GM12878 (cell line): ENCODE results near the gene ZNF394. TPM values are rescaled to one million over a fixed set of nuclear protein-coding genes. Genes with fewer than 3 reads are reported as not detected.

ENCODE experiments used
- ATAC-seq: fragments of 200-7000 bp; cut with Tn5 transposase; 3 replicates; pipeline ENCODE4 v1.9.1; 2020; ENCODE audit warnings: mild to moderate bottlenecking, moderate library complexity
- BruUV-seq: library from RNA; stranded (reverse); fragments of 400-500 nt; replicated peaks from 2 replicates; lab custom pipeline; 2021; lab: Mats Ljungman, UMichigan
- CTCF ChIA-PET: fragments of 300-600 bp; sonication (Branson Sonifier 250); formaldehyde crosslinking; extraction: SDS; loops from one replicate; lab custom pipeline; 2021; ENCODE audit warnings: inconsistent platforms; lab: Yijun Ruan, JAX
- POLR2A ChIA-PET: fragments of 350-600 bp; formaldehyde crosslinking; extraction: SDS; loops from one replicate; lab custom pipeline; 2021; ENCODE audit warnings: inconsistent platforms; lab: Charles Lee
- RAD21 ChIA-PET: fragments of 300-600 bp; sonication (Branson Sonifier 250); formaldehyde crosslinking; loops from one replicate; lab custom pipeline; 2023; ENCODE audit warnings: antibody characterized with exemption; ENCODE audit not compliant: unreplicated experiment; lab: Charles Lee
- SMC1A ChIA-PET: fragments of 300-600 bp; sonication (Branson Sonifier 250); formaldehyde crosslinking; loops from one replicate; lab custom pipeline; 2023; ENCODE audit not compliant: unreplicated experiment, uncharacterized antibody; lab: Charles Lee
- DNase-seq: peaks from one replicate; pipeline ENCODE4 v3.0.0-alpha.2; 2011; ENCODE audit warnings: low read depth, low spot score
- FAIRE-seq: peaks from 3 replicates; lab custom pipeline; 2011; peaks lifted over from hg19 to GRCh38; lab: Jason Lieb, UNC
- H2AFZ ChIP-seq: 2 replicates; pipeline ENCODE4 v1.6.0; 2011; ENCODE audit warnings: low read depth, low read length, control low read depth; ENCODE audit not compliant: control insufficient read depth
- H3K27ac ChIP-seq: 2 replicates; pipeline ENCODE4 v1.5.1; 2011; ENCODE audit warnings: control low read depth; ENCODE audit not compliant: control insufficient read depth, insufficient read depth
- H3K27me3 ChIP-seq, 2 experiments: replicated peaks in 1 of 2; 2 replicates each; pipeline versions ENCODE4 v1.6.0 to v1.6.1; 2011; ENCODE audit warnings: low read length in 1 of 2; ENCODE audit not compliant: control insufficient read depth in 2 of 2, insufficient read depth in 2 of 2
- H3K36me3 ChIP-seq, 2 experiments: 2 replicates each; pipeline ENCODE4 v1.5.1; 2011; ENCODE audit warnings: low read length in 1 of 2; ENCODE audit not compliant: control insufficient read depth in 2 of 2, insufficient read depth in 2 of 2
- H3K4me1 ChIP-seq: 2 replicates; pipeline ENCODE4 v1.6.1; 2011; ENCODE audit warnings: mild to moderate bottlenecking, low read length, moderate library complexity, mixed read lengths; ENCODE audit not compliant: control insufficient read depth, insufficient read depth
- H3K4me2 ChIP-seq: 2 replicates; pipeline ENCODE4 v1.6.0; 2011; ENCODE audit warnings: control low read depth; ENCODE audit not compliant: control insufficient read depth, insufficient read depth
- H3K4me3 ChIP-seq: fragments of 200-600 bp; sonication (generic); 2 replicates; pipeline ENCODE4 v1.5.1; 2016
- H3K79me2 ChIP-seq: 2 replicates; pipeline ENCODE4 v1.6.0; 2011; ENCODE audit warnings: low read length; ENCODE audit not compliant: control insufficient read depth, insufficient read depth
- H3K9ac ChIP-seq: 2 replicates; pipeline ENCODE4 v1.8.0; 2011; ENCODE audit warnings: low read length, control low read depth, mixed read lengths; ENCODE audit not compliant: control insufficient read depth, insufficient read depth
- H3K9me3 ChIP-seq: replicated peaks from 3 replicates; pipeline ENCODE4 v1.5.1; 2011; ENCODE audit warnings: mild to moderate bottlenecking, low read length; ENCODE audit not compliant: control insufficient read depth, insufficient read depth
- H4K20me1 ChIP-seq: 2 replicates; pipeline ENCODE4 v1.6.0; 2011; ENCODE audit not compliant: control insufficient read depth, insufficient read depth
- BACH1 ChIP-seq: fragments of 450-650 bp; IDR thresholded peaks from 2 replicates; pipeline ENCODE4 v1.6.1; 2017; ENCODE audit warnings: mild to moderate bottlenecking, borderline replicate concordance
- BCL3 ChIP-seq: IDR thresholded peaks from 2 replicates; pipeline ENCODE4 v1.6.1; 2011; ENCODE audit warnings: borderline replicate concordance, low read depth, mild to moderate bottlenecking, moderate library complexity, low read length; ENCODE audit not compliant: insufficient read depth, poor library complexity, severe bottlenecking
- BHLHE40 ChIP-seq, 2 experiments: fragments of 450-650 bp in 1 of 2; IDR thresholded peaks; 2 replicates each; pipeline ENCODE4 v1.6.1; 2011 to 2017; ENCODE audit warnings: low read depth in 2 of 2, borderline replicate concordance in 1 of 2, improper control_type of control experiment in 1 of 2, low read length in 1 of 2, mild to moderate bottlenecking in 1 of 2
- CHD4 ChIP-seq: fragments of 200-600 bp; sonication (generic); IDR thresholded peaks from 2 replicates; pipeline ENCODE4 v1.6.1; 2016; ENCODE audit warnings: mild to moderate bottlenecking
- CREB1 ChIP-seq: IDR thresholded peaks from 2 replicates; pipeline ENCODE4 v1.6.1; 2012; ENCODE audit warnings: low read depth, mild to moderate bottlenecking, inconsistent platforms
- E2F8 ChIP-seq: fragments of 450-650 bp; IDR thresholded peaks from 2 replicates; pipeline ENCODE4 v1.6.1; 2018; ENCODE audit warnings: mild to moderate bottlenecking, low read depth, moderate library complexity; ENCODE audit not compliant: partially characterized antibody
- GATAD2B ChIP-seq: fragments of 450-650 bp; conservative IDR thresholded peaks from 2 replicates; pipeline ENCODE4 v1.6.1; 2017; ENCODE audit warnings: low read depth, mild to moderate bottlenecking, moderate library complexity
- HDGF ChIP-seq: fragments of 450-650 bp; IDR thresholded peaks from 2 replicates; pipeline ENCODE4 v1.6.1; 2016; ENCODE audit warnings: antibody characterized with exemption
- JUNB ChIP-seq: IDR thresholded peaks from 2 replicates; pipeline ENCODE4 v1.6.1; 2016; ENCODE audit warnings: antibody characterized with exemption, mild to moderate bottlenecking
- MEF2B ChIP-seq: fragments of 450-650 bp; IDR thresholded peaks from 2 replicates; pipeline ENCODE4 v1.6.1; 2018; ENCODE audit warnings: mild to moderate bottlenecking, moderate library complexity; ENCODE audit not compliant: partially characterized antibody, poor library complexity, severe bottlenecking
- POLR2AphosphoS2 ChIP-seq: IDR thresholded peaks from 2 replicates; pipeline ENCODE4 v1.6.1; 2011; ENCODE audit warnings: low read depth, mild to moderate bottlenecking, low read length, improper control_type of control experiment, moderate library complexity
- RB1 ChIP-seq: fragments of 450-650 bp; formaldehyde crosslinking; IDR thresholded peaks from 2 replicates; pipeline ENCODE4 v1.6.1; 2017; ENCODE audit warnings: mild to moderate bottlenecking, borderline replicate concordance
- RELA ChIP-seq: fragments of 450-650 bp; IDR thresholded peaks from 2 replicates; pipeline ENCODE4 v1.8.0; 2014; ENCODE audit warnings: borderline replicate concordance; ENCODE audit not compliant: partially characterized antibody
- RFX5 ChIP-seq: IDR thresholded peaks from 2 replicates; pipeline ENCODE4 v1.6.1; 2011; ENCODE audit warnings: low read depth, low read length, improper control_type of control experiment
- SIX5 ChIP-seq: IDR thresholded peaks from 2 replicates; pipeline ENCODE4 v1.6.1; 2011; ENCODE audit warnings: mild to moderate bottlenecking, low read depth, low read length, moderate library complexity; ENCODE audit not compliant: severe bottlenecking
- SRF ChIP-seq, 2 experiments: IDR thresholded peaks; 2 replicates each; pipeline ENCODE4 v1.6.1; 2011; ENCODE audit warnings: low read depth in 2 of 2, low read length in 2 of 2, mild to moderate bottlenecking in 1 of 2, moderate library complexity in 1 of 2
- USF1 ChIP-seq: IDR thresholded peaks from 2 replicates; pipeline ENCODE4 v1.6.1; 2011; ENCODE audit warnings: borderline replicate concordance, low read depth, mild to moderate bottlenecking, moderate library complexity, mixed read lengths, low read length; ENCODE audit not compliant: insufficient read depth; ENCODE audit errors: extremely low read length
- WGBS: methylation state at CpG from one replicate; pipeline ENCODE4 v1.1.6; 2016; ENCODE audit warnings: low lambda C conversion rate; ENCODE audit not compliant: insufficient replicate concordance, insufficient coverage; ENCODE audit errors: missing lambda C conversion rate; 5-methylcytosine and 5-hydroxymethylcytosine counted together
- in situ Hi-C: fragments of 300-500 bp; cut with MboI; formaldehyde crosslinking; loops from 9 replicates; pipeline ENCODE4 v1.14.3; 2018; ENCODE audit warnings: mixed read lengths
- intact Hi-C: fragments of 100-400 bp; cut with micrococcal nuclease; formaldehyde crosslinking; loops from one replicate; pipeline ENCODE4 v1.14.2; 2022; ENCODE audit not compliant: unreplicated experiment
- polyA plus RNA-seq, 11 experiments: library from polyadenylated mRNA; depleted of rRNA in 4 of 11; unstranded in 6 of 11; stranded (reverse) in 5 of 11; fragments of >200 nt; fragmentation: Nextera tagmentation in 4 of 11; fragmentation: Illumina TruSeq in 1 of 11; extraction: Ambion mirVana in 4 of 11; extraction: Trizol in 1 of 11; gene quantifications; 1 replicate in 1 of 11; 2 replicates in 10 of 11; pipeline versions ENCODE4 v1.2.1 to v1.2.3, GENCODE V29; 2011 to 2016; ENCODE audit warnings: inconsistent platforms in 2 of 11, missing spikeins in 2 of 11, low read depth in 1 of 11
- total RNA-seq, 4 experiments: library from RNA; depleted of rRNA in 3 of 4; stranded (reverse); fragments of >200 nt in 3 of 4; fragmentation: Illumina TruSeq in 1 of 4; extraction: Trizol in 1 of 4; gene quantifications; 2 replicates each; pipeline versions ENCODE4 v1.2.1 to v1.2.3, GENCODE V29; 2013 to 2021

The ZNF394 gene
- total and polyA plus RNA-seq, 10 of the 15 experiments (the other 5 are each of a cell fraction or from before 2014, with no cell fraction given) = 2.5 to 26.8 (median 22.7) TPM

- in situ Hi-C loops = no loop called here
- Histone ChIP-seq H2AFZ (peak within 1 kb of the TSS; percentile 99), H3K79me2 (peaks cover 33% of the 10 kb centered on the region), H3K4me2 (peak within 1 kb of the TSS; percentile 98), H3K4me1 (peaks cover 5% of the 10 kb centered on the region), H3K4me3 (peak within 1 kb of the TSS; percentile 91), H3K27me3 (no peaks in the 10 kb centered on the region), H3K27ac (peak within 1 kb of the TSS; percentile 83), H3K9ac (peak within 1 kb of the TSS; percentile 94), H3K9me3 (no peaks in the 10 kb centered on the region), H3K36me3 (no peaks in the 10 kb centered on the region), H4K20me1 (no peaks in the 10 kb centered on the region)
- BruUV-seq = no TSS peak
- DNase-seq (peak; percentile 84), ATAC-seq (peak; percentile 90), FAIRE-seq (peak; percentile 66)
- intact Hi-C loops = loop anchor here (1.0 to 2.0 kb wide), 3 partner anchors 48 to 112 kb away; partner anchors contain the start of genes CPSF4, FAM200A, PTCD1 and ZSCAN25
- ChIA-PET POLR2A (interaction anchor here (0.6 to 2.0 kb wide), 14 partner anchors 11 to 1370 kb away, joined by 3 to 18 read pairs (median 5); partner anchors contain the start of genes ARPC1A, ATP5MF, BUD31 and FAM200A), CTCF (interaction anchor here (0.7 to 1.2 kb wide), 4 partner anchors 21 to 334 kb away, joined by 3 to 4 read pairs (median 3); no protein-coding TSS in a partner anchor), RAD21 (interaction anchor here (0.7 to 1.5 kb wide), 4 partner anchors 31 to 578 kb away, joined by 3 to 10 read pairs (median 3); partner anchors contain the start of gene ZNF655), SMC1A (interaction anchor here (0.6 to 2.4 kb wide), 7 partner anchors 10 to 179 kb away, joined by 3 to 8 read pairs (median 4); partner anchors contain the start of genes ATP5MF and ZNF655)
- WGBS = 1% methylated on average over 52 of the region's 53 CpGs
- TF ChIP-seq RFX5 = 0 out of 2 replicates have a peak, but pooled peaks have one; percentile 40
- TF ChIP-seq BCL3 = peak; percentile 28
- TF ChIP-seq HDGF = peak; percentile 90
- TF ChIP-seq MEF2B = peak; percentile 42
- TF ChIP-seq POLR2AphosphoS2 = peak; percentile 62
- TF ChIP-seq USF1 = no peak
- peak; percentile 42 for TF ChIP-seq E2F8
- no peak; the same call in 1 of the 2 replicates for TF ChIP-seq RB1
- TF ChIP-seq JUNB = no peak
- peak; percentile 82 for TF ChIP-seq RELA
- peak; percentile 34 to 65; a peak in 1 of 4 replicates for TF ChIP-seq BHLHE40 (IDR thresholded peaks at IDR 0.05; ENCODE audit: borderline replicate concordance in 1 of 2, low read depth in 2 of 2, low read length in 1 of 2)
- peak; percentile 34 to 75; a peak in 1 of 4 replicates for TF ChIP-seq SRF (IDR thresholded peaks at IDR 0.05; ENCODE audit: low read depth in 2 of 2, low read length in 2 of 2)
- TF ChIP-seq BACH1 = peak; percentile 48; the same call in 1 of the 2 replicates
- peak; percentile 84 for TF ChIP-seq SIX5
- 0 out of 2 replicates have a peak, but pooled peaks have one; percentile 45 for TF ChIP-seq GATAD2B
- no peak for TF ChIP-seq CHD4
- peak; percentile 87 for TF ChIP-seq CREB1
These were observed 4.7 kb upstream of the ZNF394 start, which contains the start of gene ZKSCAN5 for GRCh38 chr7:99504603-99505323. Gene ZKSCAN5, plus strand, starts transcription at chr7:99504662. Its CDS starts 1,383 bp downstream, at chr7:99506045.
